ENCODE results near the gene DIDO1.

Gene DIDO1

DNA sequence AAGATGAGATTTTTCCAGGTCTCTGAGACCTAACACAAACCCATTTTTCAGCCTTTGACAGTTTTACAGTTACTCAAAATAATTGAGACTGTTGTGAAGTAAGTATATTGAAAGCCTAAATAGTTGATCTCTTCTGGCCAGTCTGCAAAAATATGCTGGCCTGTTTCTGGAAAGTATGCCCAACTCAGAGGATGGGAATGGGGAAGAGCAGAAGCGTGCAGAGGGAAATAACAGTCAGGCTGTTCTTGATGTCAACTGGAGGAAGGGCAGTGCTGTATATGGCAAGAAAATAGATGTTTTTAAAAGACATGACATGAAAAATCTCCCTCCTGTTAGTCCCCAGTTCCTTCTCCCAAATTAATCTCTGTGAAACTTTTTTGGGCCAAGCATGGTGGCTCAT, 15.5 kb upstream of the DIDO1 start:
- TF ChIP-seq, protein P1, sequence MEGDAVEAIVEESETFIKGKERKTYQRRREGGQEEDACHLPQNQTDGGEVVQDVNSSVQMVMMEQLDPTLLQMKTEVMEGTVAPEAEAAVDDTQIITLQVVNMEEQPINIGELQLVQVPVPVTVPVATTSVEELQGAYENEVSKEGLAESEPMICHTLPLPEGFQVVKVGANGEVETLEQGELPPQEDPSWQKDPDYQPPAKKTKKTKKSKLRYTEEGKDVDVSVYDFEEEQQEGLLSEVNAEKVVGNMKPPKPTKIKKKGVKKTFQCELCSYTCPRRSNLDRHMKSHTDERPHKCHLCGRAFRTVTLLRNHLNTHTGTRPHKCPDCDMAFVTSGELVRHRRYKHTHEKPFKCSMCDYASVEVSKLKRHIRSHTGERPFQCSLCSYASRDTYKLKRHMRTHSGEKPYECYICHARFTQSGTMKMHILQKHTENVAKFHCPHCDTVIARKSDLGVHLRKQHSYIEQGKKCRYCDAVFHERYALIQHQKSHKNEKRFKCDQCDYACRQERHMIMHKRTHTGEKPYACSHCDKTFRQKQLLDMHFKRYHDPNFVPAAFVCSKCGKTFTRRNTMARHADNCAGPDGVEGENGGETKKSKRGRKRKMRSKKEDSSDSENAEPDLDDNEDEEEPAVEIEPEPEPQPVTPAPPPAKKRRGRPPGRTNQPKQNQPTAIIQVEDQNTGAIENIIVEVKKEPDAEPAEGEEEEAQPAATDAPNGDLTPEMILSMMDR (IDR thresholded peaks at IDR 0.05; ENCODE audit: low read depth, low read length): no peak
- no peak overlapping the region for H3K4me3 ChIP-seq (ENCODE audit: low read depth, low read length)

- H3K4me3 ChIP-seq (ENCODE audit: low read depth, low read length): no peak overlapping the region
- TF ChIP-seq, protein P1 (IDR thresholded peaks at IDR 0.05; ENCODE audit: low read depth, low read length): no peak
Observed at GRCh38 chr20:62940875-62941274, 14.6 kb upstream of the DIDO1 start.

DNA sequence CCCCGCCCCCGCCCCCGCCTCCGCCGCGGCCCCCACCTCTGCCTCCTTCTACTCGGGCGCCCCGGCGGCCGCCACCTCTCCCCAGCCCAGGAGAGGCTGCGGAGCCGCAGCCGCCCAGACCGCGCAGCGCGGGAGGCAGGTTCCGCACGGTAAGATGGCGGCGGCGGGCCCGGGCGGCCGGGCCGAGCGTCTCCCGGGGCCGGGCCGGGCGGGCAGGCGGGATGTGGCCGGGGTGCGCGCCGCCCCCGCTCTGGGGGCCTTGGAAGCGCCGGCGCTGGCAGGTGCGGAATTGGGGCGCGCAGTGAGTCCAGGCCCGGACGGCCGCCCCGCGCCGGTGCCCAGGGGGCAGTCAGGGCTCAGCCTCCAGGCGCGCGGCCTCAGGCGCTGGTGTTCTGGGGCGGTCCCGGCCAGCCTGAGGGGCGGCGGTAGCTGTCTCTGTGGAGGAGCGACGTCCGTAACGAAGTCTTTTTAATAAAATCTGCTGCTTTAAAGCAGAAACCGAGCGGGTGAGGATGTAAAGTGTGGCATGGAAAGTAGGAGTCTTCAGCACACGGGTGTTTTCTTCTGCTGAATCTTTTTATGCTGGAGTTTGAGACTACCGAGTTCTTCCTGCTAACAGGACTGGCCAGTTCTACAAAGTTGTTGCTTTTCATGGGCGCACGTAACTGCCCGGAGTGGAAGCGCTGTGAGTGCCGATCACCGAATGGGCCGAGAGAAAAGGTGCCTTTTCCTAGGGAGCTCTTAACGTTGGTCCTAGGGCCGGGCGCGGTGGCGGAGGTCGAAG, 12.0 kb upstream of the DIDO1 start, which contains the start of gene GID8:
TSS of gene GID8 (plus strand) at position 43 of the 784 bp plus-strand sequence. CDS start 3,356 bp downstream, outside the sequence.
- H3K4me3 ChIP-seq (ENCODE audit: low read depth, low read length): peak within 1 kb of the TSS; percentile 95
- TF ChIP-seq, protein P1 (IDR thresholded peaks at IDR 0.05; ENCODE audit: low read depth, low read length): no peak

DNA sequence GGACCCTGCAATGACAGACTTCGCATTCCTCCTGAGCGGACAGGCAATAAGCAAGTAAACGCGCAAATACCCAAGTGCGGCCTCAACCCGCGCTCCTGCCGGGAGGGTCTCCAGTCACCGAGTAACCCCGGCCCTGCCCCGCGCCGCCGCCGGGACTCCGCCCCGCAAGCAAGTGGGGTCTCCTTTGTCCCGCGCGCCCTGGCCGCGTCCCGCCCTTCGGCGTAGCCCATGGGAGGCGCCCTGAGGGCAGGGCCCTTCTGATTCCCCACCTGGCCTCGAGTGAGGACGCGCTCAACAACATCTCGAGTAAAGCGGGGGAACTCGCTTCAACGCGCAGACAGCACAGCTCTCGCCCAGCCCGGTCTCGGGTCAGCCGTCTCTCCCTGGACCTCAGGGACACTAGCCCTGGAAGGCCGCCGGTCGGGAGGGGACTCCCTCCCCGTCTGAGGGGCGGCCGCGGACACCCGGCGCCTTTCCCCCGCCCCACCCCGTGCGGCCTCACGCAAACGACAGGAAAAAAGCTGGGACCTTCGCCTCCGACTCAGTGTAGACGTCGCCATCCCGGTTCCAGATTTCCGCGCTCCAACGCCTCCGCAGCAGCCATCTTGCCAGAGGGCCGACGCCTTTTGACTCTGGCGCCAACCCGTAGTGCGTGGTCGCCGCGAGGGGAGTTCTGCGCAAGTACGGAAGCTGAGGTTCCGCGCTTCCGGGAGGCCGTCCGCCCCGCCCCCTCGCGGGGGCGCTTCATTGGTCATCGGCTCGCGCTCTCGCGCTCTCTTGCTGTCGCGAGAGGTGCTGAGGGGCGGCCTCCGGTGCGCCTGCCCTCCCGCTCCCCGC, 11.2 kb upstream of the DIDO1 start:
- TF ChIP-seq, protein P1 (IDR thresholded peaks at IDR 0.05; ENCODE audit: low read depth, low read length): no peak
- H3K4me3 ChIP-seq (ENCODE audit: low read depth, low read length): peak overlapping the region; percentile 95

- H3K4me3 ChIP-seq (ENCODE audit: low read depth, low read length): peak overlapping the region; percentile 95
- TF ChIP-seq, protein P1 (IDR thresholded peaks at IDR 0.05; ENCODE audit: low read depth, low read length): no peak
Observed at GRCh38 chr20:62935968-62936585, 9.8 kb upstream of the DIDO1 start.

DNA sequence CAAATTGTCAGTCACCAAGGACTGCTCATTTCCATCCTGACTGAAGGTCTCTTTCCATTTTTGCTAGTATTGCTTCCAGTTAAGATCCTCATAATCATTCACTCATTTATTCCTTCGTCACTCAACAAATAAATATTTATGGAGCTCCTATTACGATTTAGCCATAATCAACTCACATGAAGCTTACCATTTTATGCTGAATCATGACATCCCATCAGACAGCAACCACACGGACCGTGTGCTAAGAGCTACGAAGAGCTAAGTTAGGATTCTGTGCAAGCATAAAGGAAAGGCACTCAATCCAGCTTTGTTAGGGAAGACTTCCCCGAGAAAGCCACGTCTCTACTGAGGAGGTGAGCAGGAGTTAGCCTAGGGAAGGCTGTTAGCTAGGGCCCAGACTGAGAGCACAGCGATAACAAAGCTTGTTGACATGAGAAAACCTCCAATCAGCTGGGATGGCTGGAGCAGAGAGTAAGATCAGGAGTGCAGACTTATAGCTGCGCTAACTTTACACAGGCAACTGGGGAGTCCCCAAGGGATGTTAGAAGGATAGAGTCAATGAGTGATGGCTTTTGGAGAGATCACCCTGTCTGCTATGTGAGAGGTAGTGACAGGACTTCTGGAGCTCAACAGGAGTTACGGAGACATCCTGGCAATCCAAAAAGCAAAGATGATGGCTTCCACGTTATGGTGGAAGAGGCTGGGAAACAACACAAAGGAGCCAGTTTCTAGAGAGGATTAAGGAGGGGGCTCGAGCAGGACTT, 9.1 kb upstream of the DIDO1 start:
- TF ChIP-seq, protein P1 (IDR thresholded peaks at IDR 0.05; ENCODE audit: low read depth, low read length): no peak
- H3K4me3 ChIP-seq (ENCODE audit: low read depth, low read length): 0 out of 2 replicates have a peak overlapping the region, but pooled peaks have one; percentile 8
